Fibroblast of skin of left biceps (primary cell): ENCODE measurements around the gene MTHFD2L.
"Not testable (repeated sequence)": the region's sequence is repeated elsewhere in the genome, so short reads cannot be mapped to it uniquely, and the experiment has no call there.

Experiments
- DNase-seq, 2 experiments: peaks; one replicate each; pipeline ENCODE4 v3.0.0-alpha.2; 2013; ENCODE audit warnings: low read depth in 2 of 2

Gene MTHFD2L

GRCh38 chr4:74335341-74336021 lies 177.6 kb downstream of the MTHFD2L start:
- no peak for DNase-seq

GRCh38 chr4:74338792-74339333 lies 180.9 kb downstream of the MTHFD2L start:
- DNase-seq: no peak

DNA sequence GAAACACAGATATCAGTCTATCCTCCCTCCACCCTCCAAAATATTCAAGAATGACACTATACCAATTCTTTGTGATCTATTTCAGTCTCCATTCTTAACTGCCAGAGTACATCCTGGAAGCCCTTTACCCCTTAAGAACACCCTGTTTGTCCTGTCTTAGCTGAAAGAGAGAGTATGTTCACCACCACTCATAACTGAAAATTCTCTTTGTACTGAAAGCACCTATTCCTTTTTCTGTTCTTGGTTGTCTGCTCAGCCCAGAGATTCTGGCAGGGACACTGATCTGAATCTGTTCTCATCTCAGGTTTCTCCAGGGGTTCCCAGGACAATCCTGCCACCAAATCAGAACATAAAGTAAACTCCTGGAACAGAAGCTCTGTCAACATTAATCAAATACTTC lies 181.6 kb downstream of the MTHFD2L start:
- DNase-seq: no peak

DNA sequence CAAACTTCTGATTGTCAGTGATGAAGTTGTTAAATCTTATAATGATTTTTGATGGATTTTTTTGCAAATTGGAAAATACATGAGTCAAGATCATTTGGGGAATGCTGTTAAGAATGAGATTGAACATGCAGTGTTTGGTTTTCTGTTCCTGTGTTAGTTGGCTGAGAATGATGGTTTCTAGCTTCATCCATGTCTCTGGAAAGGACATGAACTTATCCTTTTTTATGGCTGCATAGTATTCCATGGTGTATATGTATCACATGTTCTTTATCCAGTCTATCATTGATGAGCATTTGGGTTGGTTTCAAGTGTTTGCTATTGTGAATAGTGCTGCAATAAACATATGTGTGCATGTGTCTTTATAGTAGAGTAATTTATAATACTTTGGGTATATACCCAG lies 182.5 kb downstream of the MTHFD2L start:
- not testable (repeated sequence) for DNase-seq

- no peak for DNase-seq
These were observed 186.1 kb downstream of the MTHFD2L start for GRCh38 chr4:74344031-74344430.
